Stimulated activated CD8-positive, alpha-beta memory T cell treated with anti-CD3 and anti-CD28 coated beads, Interleukin-4, amount 100 ng/mL, for 24 hours (primary cell): ENCODE results near the gene CFAP97D1.
A peak's percentile ranks its signal among the peaks of the same experiment; 100 is the strongest.

Source experiments
- DNase-seq: peaks from one replicate; pipeline ENCODE4 v3.0.0-alpha.2; 2020; ENCODE audit warnings: low read depth

The CFAP97D1 gene

DNA sequence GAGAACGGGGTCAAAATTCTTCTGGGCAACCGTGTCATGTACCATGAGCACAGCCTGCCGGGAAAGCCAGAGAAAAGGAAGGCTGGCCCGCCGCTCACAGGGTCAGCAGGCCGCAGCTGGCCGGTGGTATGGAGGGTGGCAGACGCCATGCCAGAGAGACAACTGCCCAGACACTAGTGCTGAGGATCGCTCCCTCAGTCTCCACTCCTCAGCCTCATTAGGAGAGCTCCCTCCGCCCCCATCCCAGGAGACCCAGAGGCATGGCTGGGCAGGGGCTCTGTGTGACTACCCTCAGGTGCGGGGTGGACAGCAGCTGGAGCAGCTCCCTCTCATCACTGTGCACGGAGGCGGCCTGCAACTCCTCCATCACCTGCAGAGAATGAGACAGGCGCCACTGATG lies 49.5 kb downstream of the CFAP97D1 start:
- DNase-seq, result no peak

- no peak for DNase-seq
Measured at GRCh38 chr17:43830510-43831140, 50.4 kb downstream of the CFAP97D1 start.

GRCh38 chr17:43831633-43832032 lies 51.4 kb downstream of the CFAP97D1 start:
- DNase-seq, result no peak

DNA sequence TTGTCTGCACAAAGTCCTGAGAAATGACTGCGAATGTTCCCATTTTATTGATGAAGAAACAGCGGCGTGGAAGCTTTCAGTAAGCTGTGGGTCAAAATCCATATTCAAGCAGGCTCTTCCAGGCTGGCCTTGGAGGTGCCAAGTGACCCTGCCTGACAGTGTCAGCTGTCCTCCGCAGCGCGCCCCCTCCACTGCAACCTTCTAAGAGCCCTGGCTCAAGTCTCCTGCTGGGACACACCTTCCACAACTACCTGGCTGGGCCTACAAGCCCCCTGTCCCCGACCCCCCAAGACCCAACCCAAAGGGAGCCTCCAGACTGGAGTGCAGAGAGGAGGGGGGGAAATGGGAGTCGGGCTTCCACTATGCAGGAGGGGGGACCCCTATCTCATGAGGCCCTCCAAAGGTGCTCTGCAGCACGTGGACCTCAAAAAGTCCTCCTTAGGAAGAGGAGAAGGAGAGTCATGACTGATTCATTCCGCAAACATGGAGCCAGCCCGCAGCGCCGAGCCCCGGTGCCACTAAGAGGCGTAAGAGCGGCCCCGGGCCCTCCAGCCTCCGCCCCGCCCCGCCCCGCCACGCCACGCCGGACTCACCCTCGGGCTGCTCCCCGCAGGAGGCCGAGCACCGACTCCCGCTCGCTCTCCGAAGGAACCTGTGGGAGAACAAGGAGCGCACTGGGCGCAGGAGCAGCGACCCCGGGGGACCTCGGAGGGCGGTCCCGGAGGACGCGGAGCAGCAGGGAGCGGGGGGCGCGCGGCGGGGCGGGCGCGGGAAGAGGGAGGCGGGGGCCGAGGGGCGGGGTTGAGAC lies 52.1 kb downstream of the CFAP97D1 start:
- no peak for DNase-seq

DNA sequence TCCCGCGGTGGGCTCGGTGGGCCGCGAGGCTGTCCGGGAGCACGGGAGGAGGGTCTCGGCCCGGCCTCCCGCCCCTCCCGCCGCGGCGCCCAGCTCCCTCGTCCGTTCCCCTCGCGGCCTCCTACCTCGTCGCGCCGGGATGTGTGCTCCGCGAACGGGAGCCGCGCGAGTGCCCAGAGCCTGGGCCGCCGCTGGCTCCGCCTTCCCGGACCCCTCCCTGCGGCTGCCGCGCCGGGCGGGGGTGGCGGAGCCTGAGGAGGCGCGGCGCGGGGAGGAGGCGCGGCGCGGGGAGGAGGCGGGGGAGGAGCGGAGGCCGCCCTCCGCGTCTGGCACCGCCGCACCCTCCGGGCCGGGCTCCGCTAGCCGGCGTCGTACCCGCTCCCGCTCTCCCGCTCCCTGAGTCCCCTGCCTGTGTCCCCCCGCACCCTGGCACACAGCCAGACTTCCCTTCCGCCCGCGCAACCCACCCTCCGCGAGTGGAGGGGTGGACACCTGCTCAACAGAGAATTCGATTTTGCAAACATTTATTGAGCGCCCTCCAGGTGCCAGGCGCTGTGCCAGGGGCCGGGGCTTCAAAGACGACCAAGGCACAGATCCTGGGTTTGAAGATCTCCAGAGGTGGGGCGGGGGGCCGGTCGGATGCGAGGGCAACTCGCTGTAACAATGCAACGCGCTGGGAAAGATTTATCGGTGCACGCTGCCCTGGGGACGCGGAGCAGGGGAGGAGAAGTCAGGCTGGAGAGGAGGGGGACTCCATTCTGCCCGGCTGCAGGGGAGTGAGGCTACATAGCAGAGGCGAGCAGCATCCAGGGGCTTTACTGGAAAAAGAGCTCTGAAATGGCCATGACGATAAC lies 53.0 kb downstream of the CFAP97D1 start, which contains the start of gene MPP3:
Gene MPP3, minus strand, starts transcription at position 171 of the 854 bp plus-strand sequence. CDS start 1,240 bp downstream, outside the sequence.
- peak; percentile 16 for DNase-seq

GRCh38 chr17:43834106-43834505 lies 53.9 kb downstream of the CFAP97D1 start:
- DNase-seq, result no peak
